Karpas-422 (cell line): ENCODE data around the gene LRCH1. TPM values are rescaled to one million over a fixed set of nuclear protein-coding genes. Genes with fewer than 3 reads are reported as not detected.
A peak's percentile ranks its signal among the peaks of the same experiment; 100 is the strongest.
"Not testable (repeated sequence)": the region's sequence is repeated elsewhere in the genome, so short reads cannot be mapped to it uniquely, and the experiment has no call there.

Experiments used
- DNase-seq: peaks from one replicate; pipeline ENCODE4 v3.0.0-alpha.2; 2015
- H2AFZ ChIP-seq: fragments of 200-600 bp; sonication (generic); 2 replicates; pipeline ENCODE4 v1.6.1; 2014; ENCODE audit warnings: antibody characterized with exemption, low read length, mixed read lengths
- H3K27ac ChIP-seq: fragments of 200-600 bp; sonication (generic); 2 replicates; pipeline ENCODE4 v1.5.1; 2014; ENCODE audit warnings: mild to moderate bottlenecking, low read length, moderate library complexity
- H3K27me3 ChIP-seq: fragments of 200-600 bp; sonication (generic); 2 replicates; pipeline ENCODE4 v1.6.1; 2014; ENCODE audit warnings: low read length, mixed read lengths
- H3K36me3 ChIP-seq: fragments of 200-600 bp; sonication (generic); 2 replicates; pipeline ENCODE4 v1.6.1; 2014; ENCODE audit warnings: low read length, mixed read lengths; ENCODE audit not compliant: insufficient read depth
- H3K4me1 ChIP-seq: fragments of 200-600 bp; sonication (generic); 2 replicates; pipeline ENCODE4 v1.6.1; 2014; ENCODE audit warnings: mild to moderate bottlenecking, low read length, mixed read lengths
- H3K4me2 ChIP-seq: fragments of 200-600 bp; sonication (generic); 2 replicates; pipeline ENCODE4 v1.6.1; 2014; ENCODE audit warnings: low read length, low read depth, mild to moderate bottlenecking; ENCODE audit not compliant: poor library complexity, severe bottlenecking
- H3K4me3 ChIP-seq: fragments of 200-600 bp; sonication (generic); 2 replicates; pipeline ENCODE4 v1.5.1; 2014; ENCODE audit warnings: mild to moderate bottlenecking, antibody characterized with exemption, low read length, mixed read lengths
- H3K79me2 ChIP-seq: fragments of 200-600 bp; sonication (generic); 2 replicates; pipeline ENCODE4 v1.6.1; 2014; ENCODE audit warnings: mild to moderate bottlenecking, low read length, mixed read lengths
- H3K9ac ChIP-seq: fragments of 200-600 bp; sonication (generic); 2 replicates; pipeline ENCODE4 v1.6.0; 2014; ENCODE audit warnings: low read length
- H3K9me2 ChIP-seq: fragments of 200-600 bp; sonication (generic), shearing (Covaris generic); replicated peaks from 2 replicates; pipeline ENCODE4 v1.6.0; 2014; ENCODE audit warnings: mild to moderate bottlenecking, low read length, moderate library complexity; ENCODE audit not compliant: insufficient read depth
- H3K9me3 ChIP-seq: fragments of 300-700, 200-600 bp; sonication (generic); 2 replicates; pipeline ENCODE4 v1.6.1; 2014; ENCODE audit warnings: low read length, mixed read lengths
- H4K20me1 ChIP-seq: fragments of 200-600 bp; sonication (generic); 2 replicates; pipeline ENCODE4 v1.6.1; 2014; ENCODE audit warnings: mild to moderate bottlenecking, antibody characterized with exemption, low read length, low read depth; ENCODE audit not compliant: insufficient read depth
- total RNA-seq: library from RNA; depleted of rRNA; stranded (reverse); fragments of >200 nt; shearing (Covaris generic); gene quantifications from 2 replicates; pipeline ENCODE4 v1.2.3, GENCODE V29; 2014; ENCODE audit warnings: low replicate concordance

Gene LRCH1
- total RNA-seq, 1 experiment from 2014 or later, result 0.56 TPM

GRCh38 chr13:46755508-46755907, 202.5 kb downstream of the LRCH1 start:
- not testable (repeated sequence) for H2AFZ ChIP-seq, H3K36me3 ChIP-seq, H3K4me3 ChIP-seq, H3K9me2 ChIP-seq, H3K9me3 ChIP-seq, H3K9ac ChIP-seq, H3K4me2 ChIP-seq, H3K27me3 ChIP-seq, DNase-seq, H3K27ac ChIP-seq, H4K20me1 ChIP-seq, H3K79me2 ChIP-seq
- peaks cover 23% of the 10 kb centered on the region for H3K4me1 ChIP-seq

GRCh38 chr13:46756977-46757376, 204.0 kb downstream of the LRCH1 start:
- no peaks in the 10 kb centered on the region for H3K27me3 ChIP-seq

GRCh38 chr13:46757640-46758039, 204.7 kb downstream of the LRCH1 start:
- Histone ChIP-seq H3K79me2 (no peaks in the 10 kb centered on the region), H3K9ac (no peak overlapping the region), H2AFZ (no peak overlapping the region), H3K9me3 (no peaks in the 10 kb centered on the region), H3K4me3 (no peak overlapping the region), H3K36me3 (no peaks in the 10 kb centered on the region), H3K27ac (no peak overlapping the region), H3K4me1 (peaks cover 12% of the 10 kb centered on the region), H3K4me2 (no peak overlapping the region), H3K9me2 (no peaks in the 10 kb centered on the region), H4K20me1 (no peaks in the 10 kb centered on the region), H3K27me3 (no peaks in the 10 kb centered on the region)
- DNase-seq, result no peak

More at GRCh38 chr13:46756977-46757376, 204.0 kb downstream of the LRCH1 start:
- peaks cover 15% of the 10 kb centered on the region for H3K4me1 ChIP-seq
- H3K4me3 ChIP-seq, result no peak overlapping the region
- no peak overlapping the region for H3K9ac ChIP-seq
- no peak for DNase-seq
- H3K79me2 ChIP-seq, result no peaks in the 10 kb centered on the region
- no peaks in the 10 kb centered on the region for H3K9me3 ChIP-seq
- no peaks in the 10 kb centered on the region for H3K9me2 ChIP-seq
- H2AFZ ChIP-seq, result no peak overlapping the region
- H4K20me1 ChIP-seq, result no peaks in the 10 kb centered on the region
- H3K27ac ChIP-seq, result no peak overlapping the region
- no peak overlapping the region for H3K4me2 ChIP-seq
- no peaks in the 10 kb centered on the region for H3K36me3 ChIP-seq

- no peaks in the 10 kb centered on the region for H3K79me2 ChIP-seq
- H3K9me3 ChIP-seq, result no peaks in the 10 kb centered on the region
- no peaks in the 10 kb centered on the region for H3K9me2 ChIP-seq
- H3K27me3 ChIP-seq, result no peaks in the 10 kb centered on the region
- peak overlapping the region; percentile 33; the same call in 1 of the 2 replicates for H2AFZ ChIP-seq
- no peaks in the 10 kb centered on the region for H4K20me1 ChIP-seq
- peaks cover 21% of the 10 kb centered on the region for H3K4me1 ChIP-seq
- H3K9ac ChIP-seq, result no peak overlapping the region
- no peak for DNase-seq
- no peaks in the 10 kb centered on the region for H3K36me3 ChIP-seq
- H3K27ac ChIP-seq, result no peak overlapping the region
- H3K4me3 ChIP-seq, result no peak overlapping the region
- H3K4me2 ChIP-seq, result peak overlapping the region; percentile 32
Observed at GRCh38 chr13:46759846-46760245, 206.9 kb downstream of the LRCH1 start.

GRCh38 chr13:46761174-46761573, 208.2 kb downstream of the LRCH1 start:
- H3K4me3 ChIP-seq, result no peak overlapping the region
- H3K27ac ChIP-seq, result no peak overlapping the region
- H3K79me2 ChIP-seq, result no peaks in the 10 kb centered on the region
- no peaks in the 10 kb centered on the region for H4K20me1 ChIP-seq
- H2AFZ ChIP-seq, result no peak overlapping the region
- no peak overlapping the region for H3K4me2 ChIP-seq
- H3K9ac ChIP-seq, result no peak overlapping the region
- no peaks in the 10 kb centered on the region for H3K9me2 ChIP-seq
- H3K4me1 ChIP-seq, result peaks cover 21% of the 10 kb centered on the region
- H3K36me3 ChIP-seq, result no peaks in the 10 kb centered on the region
- H3K27me3 ChIP-seq, result no peaks in the 10 kb centered on the region
- DNase-seq, result no peak
- H3K9me3 ChIP-seq, result no peaks in the 10 kb centered on the region

- no peak for DNase-seq
- H3K9ac ChIP-seq, result no peak overlapping the region
- no peaks in the 10 kb centered on the region for H3K9me3 ChIP-seq
- H3K4me1 ChIP-seq, result peaks cover 21% of the 10 kb centered on the region
- H3K9me2 ChIP-seq, result no peaks in the 10 kb centered on the region
- no peak overlapping the region for H2AFZ ChIP-seq
- no peaks in the 10 kb centered on the region for H3K79me2 ChIP-seq
- H3K36me3 ChIP-seq, result no peaks in the 10 kb centered on the region
- H4K20me1 ChIP-seq, result no peaks in the 10 kb centered on the region
- no peak overlapping the region for H3K4me2 ChIP-seq
- H3K27me3 ChIP-seq, result no peaks in the 10 kb centered on the region
- H3K27ac ChIP-seq, result no peak overlapping the region
- H3K4me3 ChIP-seq, result no peak overlapping the region
Observed at GRCh38 chr13:46761866-46762265, 208.9 kb downstream of the LRCH1 start.

- not testable (repeated sequence) for H3K27me3 ChIP-seq, H2AFZ ChIP-seq, DNase-seq, H3K4me3 ChIP-seq, H3K4me2 ChIP-seq, H3K27ac ChIP-seq, H3K9ac ChIP-seq, H3K79me2 ChIP-seq, H3K9me3 ChIP-seq, H3K4me1 ChIP-seq, H3K9me2 ChIP-seq, H4K20me1 ChIP-seq
- H3K36me3 ChIP-seq, result peaks cover 36% of the 10 kb centered on the region
Observed at GRCh38 chr13:46769925-46770324, 217.0 kb downstream of the LRCH1 start.

- Histone ChIP-seq H3K27me3 (no peaks in the 10 kb centered on the region), H3K9ac (no peak overlapping the region), H3K4me2 (no peak overlapping the region), H3K36me3 (peaks cover 50% of the 10 kb centered on the region), H3K9me2 (no peaks in the 10 kb centered on the region), H2AFZ (no peak overlapping the region), H3K27ac (no peak overlapping the region), H4K20me1 (0 out of 2 replicates have a peak, but pooled peaks cover 5% of the 10 kb centered on the region), H3K79me2 (no peaks in the 10 kb centered on the region), H3K9me3 (no peaks in the 10 kb centered on the region), H3K4me3 (no peak overlapping the region), H3K4me1 (no peaks in the 10 kb centered on the region)
- DNase-seq, result no peak
Observed at GRCh38 chr13:46771693-46772092, 218.7 kb downstream of the LRCH1 start.

GRCh38 chr13:46773541-46773940, 220.6 kb downstream of the LRCH1 start:
- Histone ChIP-seq H3K4me1 (no peaks in the 10 kb centered on the region), H3K9ac (no peak overlapping the region), H3K4me3 (no peak overlapping the region), H4K20me1 (0 out of 2 replicates have a peak, but pooled peaks cover 5% of the 10 kb centered on the region), H3K79me2 (no peaks in the 10 kb centered on the region), H3K27me3 (no peaks in the 10 kb centered on the region), H3K4me2 (no peak overlapping the region), H3K36me3 (peaks cover 69% of the 10 kb centered on the region), H3K9me3 (no peaks in the 10 kb centered on the region), H3K9me2 (no peaks in the 10 kb centered on the region), H3K27ac (no peak overlapping the region), H2AFZ (no peak overlapping the region)
- DNase-seq, result no peak
